Glutamatergic neuron (in vitro differentiated cells): ENCODE data around the gene HUWE1. TPM values are rescaled to one million over a fixed set of nuclear protein-coding genes. Genes with fewer than 3 reads are reported as not detected.
"Not testable (repeated sequence)": the region's sequence is repeated elsewhere in the genome, so short reads cannot be mapped to it uniquely, and the experiment has no call there.

Experiments used
- DNase-seq: peaks from one replicate; pipeline ENCODE4 v3.0.0; 2022
- H3K27ac Mint-ChIP-seq: one replicate; pipeline ENCODE4 v1.8.0; 2020; ENCODE audit warnings: mild to moderate bottlenecking, mixed read lengths, inconsistent platforms; ENCODE audit not compliant: unreplicated experiment
- H3K27me3 Mint-ChIP-seq: one replicate; pipeline ENCODE4 v1.8.0; 2020; ENCODE audit warnings: mild to moderate bottlenecking, moderate library complexity, mixed read lengths, inconsistent platforms; ENCODE audit not compliant: unreplicated experiment
- H3K36me3 Mint-ChIP-seq: one replicate; pipeline ENCODE4 v1.8.0; 2020; ENCODE audit warnings: mild to moderate bottlenecking, mixed read lengths, inconsistent platforms; ENCODE audit not compliant: unreplicated experiment
- H3K4me1 Mint-ChIP-seq: one replicate; pipeline ENCODE4 v1.8.0; 2020; ENCODE audit warnings: mild to moderate bottlenecking, low read depth, mixed read lengths, inconsistent platforms; ENCODE audit not compliant: unreplicated experiment
- H3K4me3 Mint-ChIP-seq: one replicate; pipeline ENCODE4 v1.8.0; 2020; ENCODE audit warnings: mild to moderate bottlenecking, mixed read lengths, inconsistent platforms; ENCODE audit not compliant: unreplicated experiment
- H3K9me3 Mint-ChIP-seq: one replicate; pipeline ENCODE4 v1.8.0; 2020; ENCODE audit warnings: mild to moderate bottlenecking, moderate library complexity, mixed read lengths, inconsistent platforms; ENCODE audit not compliant: unreplicated experiment
- CTCF ChIP-seq: fragments of 200-600 bp; sonication (generic); IDR thresholded peaks from one replicate; pipeline ENCODE4 v1.5.0; 2021; ENCODE audit not compliant: partially characterized antibody, unreplicated experiment
- total RNA-seq: library from RNA; stranded (reverse); fragmentation: NEBNext Ultra II Directional; extraction: Animal tissue kit (Norgen Biotek cat#: 25700); gene quantifications from one replicate; pipeline ENCODE4 v1.2.1, GENCODE V29; 2021; ENCODE audit not compliant: unreplicated experiment

HUWE1 gene
- total RNA-seq, 1 donor from 2014 or later, result 311 TPM

- Mint-ChIP-seq H3K4me1 (no peaks in the 10 kb centered on the region), H3K4me3 (no peak overlapping the region), H3K27me3 (peaks cover 2% of the 10 kb centered on the region), H3K36me3 (no peaks in the 10 kb centered on the region), H3K27ac (no peak overlapping the region), H3K9me3 (peaks cover 3% of the 10 kb centered on the region)
- no peak for TF ChIP-seq CTCF
- no peak for DNase-seq
Observed at GRCh38 chrX:53544936-53545335, 141.6 kb downstream of the HUWE1 start.

- no peak overlapping the region for H3K27ac Mint-ChIP-seq
Observed at GRCh38 chrX:53538781-53539180, 147.7 kb downstream of the HUWE1 start.

GRCh38 chrX:53531255-53531966 is 155.1 kb downstream of the HUWE1 start:
- H3K9me3 Mint-ChIP-seq, H3K27me3 Mint-ChIP-seq, H3K36me3 Mint-ChIP-seq, DNase-seq, H3K27ac Mint-ChIP-seq, H3K4me1 Mint-ChIP-seq, H3K4me3 Mint-ChIP-seq: not testable (repeated sequence)

More at GRCh38 chrX:53538781-53539180, 147.7 kb downstream of the HUWE1 start:
- no peaks in the 10 kb centered on the region for H3K9me3 Mint-ChIP-seq
- no peak overlapping the region for H3K4me3 Mint-ChIP-seq
- DNase-seq, result no peak
- TF ChIP-seq CTCF, result no peak
- H3K27me3 Mint-ChIP-seq, result peaks cover 2% of the 10 kb centered on the region
- H3K36me3 Mint-ChIP-seq, result peaks cover 5% of the 10 kb centered on the region
- no peaks in the 10 kb centered on the region for H3K4me1 Mint-ChIP-seq

GRCh38 chrX:53526999-53527398 is 159.5 kb downstream of the HUWE1 start:
- H3K4me3 Mint-ChIP-seq, result no peak overlapping the region
- peaks cover 6% of the 10 kb centered on the region for H3K9me3 Mint-ChIP-seq
- no peak overlapping the region for H3K27ac Mint-ChIP-seq
- H3K27me3 Mint-ChIP-seq, result peaks cover 3% of the 10 kb centered on the region
- DNase-seq, result no peak
- no peaks in the 10 kb centered on the region for H3K4me1 Mint-ChIP-seq
- peaks cover 4% of the 10 kb centered on the region for H3K36me3 Mint-ChIP-seq
- TF ChIP-seq CTCF, result no peak

- H3K4me3 Mint-ChIP-seq, result no peak overlapping the region
- no peak for TF ChIP-seq CTCF
- DNase-seq, result no peak
- no peaks in the 10 kb centered on the region for H3K4me1 Mint-ChIP-seq
- no peaks in the 10 kb centered on the region for H3K27me3 Mint-ChIP-seq
- no peaks in the 10 kb centered on the region for H3K9me3 Mint-ChIP-seq
- H3K27ac Mint-ChIP-seq, result no peak overlapping the region
- H3K36me3 Mint-ChIP-seq, result no peaks in the 10 kb centered on the region
Observed at GRCh38 chrX:53511322-53511721, 175.2 kb downstream of the HUWE1 start.

- H3K4me3 Mint-ChIP-seq, H3K27me3 Mint-ChIP-seq, H3K9me3 Mint-ChIP-seq, DNase-seq, H3K36me3 Mint-ChIP-seq, H3K4me1 Mint-ChIP-seq, H3K27ac Mint-ChIP-seq: not testable (repeated sequence)
Observed at GRCh38 chrX:53504035-53504434, 182.5 kb downstream of the HUWE1 start.
